Glutamatergic neuron (in vitro differentiated cells): ENCODE results near the gene POLE3. TPM values are rescaled to one million over a fixed set of nuclear protein-coding genes. Genes with fewer than 3 reads are reported as not detected.
"Not testable (repeated sequence)": the region's sequence is repeated elsewhere in the genome, so short reads cannot be mapped to it uniquely, and the experiment has no call there.

Experiments
- DNase-seq: peaks from one replicate; pipeline ENCODE4 v3.0.0; 2022
- H3K27ac Mint-ChIP-seq: one replicate; pipeline ENCODE4 v1.8.0; 2020; ENCODE audit warnings: mild to moderate bottlenecking, mixed read lengths, inconsistent platforms; ENCODE audit not compliant: unreplicated experiment
- H3K27me3 Mint-ChIP-seq: one replicate; pipeline ENCODE4 v1.8.0; 2020; ENCODE audit warnings: mild to moderate bottlenecking, moderate library complexity, mixed read lengths, inconsistent platforms; ENCODE audit not compliant: unreplicated experiment
- H3K36me3 Mint-ChIP-seq: one replicate; pipeline ENCODE4 v1.8.0; 2020; ENCODE audit warnings: mild to moderate bottlenecking, mixed read lengths, inconsistent platforms; ENCODE audit not compliant: unreplicated experiment
- H3K4me1 Mint-ChIP-seq: one replicate; pipeline ENCODE4 v1.8.0; 2020; ENCODE audit warnings: mild to moderate bottlenecking, low read depth, mixed read lengths, inconsistent platforms; ENCODE audit not compliant: unreplicated experiment
- H3K4me3 Mint-ChIP-seq: one replicate; pipeline ENCODE4 v1.8.0; 2020; ENCODE audit warnings: mild to moderate bottlenecking, mixed read lengths, inconsistent platforms; ENCODE audit not compliant: unreplicated experiment
- H3K9me3 Mint-ChIP-seq: one replicate; pipeline ENCODE4 v1.8.0; 2020; ENCODE audit warnings: mild to moderate bottlenecking, moderate library complexity, mixed read lengths, inconsistent platforms; ENCODE audit not compliant: unreplicated experiment
- CTCF ChIP-seq: fragments of 200-600 bp; sonication (generic); IDR thresholded peaks from one replicate; pipeline ENCODE4 v1.5.0; 2021; ENCODE audit not compliant: partially characterized antibody, unreplicated experiment
- total RNA-seq: library from RNA; stranded (reverse); fragmentation: NEBNext Ultra II Directional; extraction: Animal tissue kit (Norgen Biotek cat#: 25700); gene quantifications from one replicate; pipeline ENCODE4 v1.2.1, GENCODE V29; 2021; ENCODE audit not compliant: unreplicated experiment

POLE3 gene
- total RNA-seq, 1 donor from 2014 or later = 22.3 TPM

DNA sequence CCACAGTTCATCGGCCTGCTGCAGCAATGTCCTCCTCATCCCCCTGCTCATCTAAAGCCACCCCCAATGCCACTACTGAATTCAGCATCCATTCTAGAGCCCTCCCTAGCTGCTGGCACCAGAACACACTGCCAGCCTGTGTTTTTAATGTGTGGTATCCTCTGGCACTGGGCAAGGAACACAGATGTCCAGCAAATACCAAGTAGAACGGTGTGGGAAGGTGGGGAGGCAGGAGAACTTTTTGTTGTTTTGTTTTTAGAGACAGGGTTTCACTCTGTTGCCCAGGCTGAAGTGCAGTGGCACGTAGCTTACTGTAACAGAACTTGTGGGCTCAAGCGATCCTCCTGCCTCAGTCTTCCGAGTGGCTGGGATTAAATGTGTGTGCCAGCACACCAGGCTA is 38.4 kb downstream of the POLE3 start:
- no peak for DNase-seq
- no peak for TF ChIP-seq CTCF
- Mint-ChIP-seq H3K9me3 (peaks cover 5% of the 10 kb centered on the region), H3K4me1 (no peaks in the 10 kb centered on the region), H3K4me3 (no peak overlapping the region), H3K36me3 (no peaks in the 10 kb centered on the region), H3K27me3 (no peaks in the 10 kb centered on the region), H3K27ac (no peak overlapping the region)

DNA sequence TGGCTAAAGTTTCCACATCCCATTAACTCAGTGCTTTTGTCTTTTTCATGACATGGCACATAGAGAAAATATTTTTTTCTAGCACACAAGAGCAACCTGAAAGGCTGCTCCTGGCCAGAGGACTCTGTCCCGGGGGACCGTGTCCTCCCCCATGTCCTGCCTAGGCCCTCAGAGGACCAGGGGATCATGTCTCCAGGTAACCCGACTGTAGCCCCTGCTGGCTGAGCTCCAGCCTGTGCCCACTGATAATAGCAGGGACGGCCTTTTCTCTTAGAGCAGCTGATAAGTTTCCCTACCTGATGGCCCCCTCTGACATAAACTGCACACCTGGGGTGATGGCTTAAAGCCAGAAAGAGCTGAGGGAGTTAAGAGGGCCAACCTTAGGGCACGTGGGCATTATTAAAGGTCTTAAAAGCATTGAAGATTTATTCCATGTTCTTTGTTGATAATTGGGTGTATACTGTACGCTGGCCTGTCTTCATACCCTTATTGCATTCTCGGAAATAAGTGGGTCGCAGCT is 39.6 kb downstream of the POLE3 start:
- Mint-ChIP-seq H3K27me3 (no peaks in the 10 kb centered on the region), H3K27ac (no peak overlapping the region), H3K36me3 (no peaks in the 10 kb centered on the region), H3K4me1 (no peaks in the 10 kb centered on the region), H3K4me3 (no peak overlapping the region), H3K9me3 (peaks cover 5% of the 10 kb centered on the region)
- TF ChIP-seq CTCF = no peak
- DNase-seq = no peak

DNA sequence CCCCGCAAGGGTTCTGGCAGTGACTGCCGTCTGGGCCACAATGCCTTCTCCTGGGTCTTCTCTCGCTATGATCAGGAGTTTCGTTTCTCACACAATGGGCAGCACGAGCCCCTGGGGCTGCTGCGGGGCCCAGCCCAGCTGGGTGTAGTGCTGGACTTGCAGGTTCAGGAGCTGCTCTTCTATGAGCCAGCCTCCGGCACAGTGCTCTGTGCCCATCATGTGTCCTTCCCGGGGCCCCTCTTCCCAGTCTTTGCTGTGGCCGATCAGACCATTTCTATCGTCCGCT is 40.7 kb downstream of the POLE3 start:
- Mint-ChIP-seq H3K4me1 (no peaks in the 10 kb centered on the region), H3K27ac (no peak overlapping the region), H3K36me3 (no peaks in the 10 kb centered on the region), H3K9me3 (peaks cover 3% of the 10 kb centered on the region), H3K27me3 (no peaks in the 10 kb centered on the region), H3K4me3 (no peak overlapping the region)
- TF ChIP-seq CTCF = no peak
- no peak for DNase-seq

- Mint-ChIP-seq H3K4me3 (no peak overlapping the region), H3K27me3 (no peaks in the 10 kb centered on the region), H3K36me3 (no peaks in the 10 kb centered on the region), H3K9me3 (peaks cover 3% of the 10 kb centered on the region), H3K4me1 (no peaks in the 10 kb centered on the region), H3K27ac (no peak overlapping the region)
- DNase-seq = no peak
- no peak for TF ChIP-seq CTCF
Measured at GRCh38 chr9:113368982-113369854, 41.3 kb downstream of the POLE3 start.

- no peak for TF ChIP-seq CTCF
- H3K9me3 Mint-ChIP-seq = peaks cover 3% of the 10 kb centered on the region
- H3K4me3 Mint-ChIP-seq = no peak overlapping the region
- no peaks in the 10 kb centered on the region for H3K36me3 Mint-ChIP-seq
- DNase-seq = no peak
- no peak overlapping the region for H3K27ac Mint-ChIP-seq
- H3K27me3 Mint-ChIP-seq = no peaks in the 10 kb centered on the region
- H3K4me1 Mint-ChIP-seq = no peaks in the 10 kb centered on the region
Measured at GRCh38 chr9:113368348-113368981, 42.0 kb downstream of the POLE3 start.

GRCh38 chr9:113365652-113366051 is 44.8 kb downstream of the POLE3 start:
- DNase-seq, H3K27me3 Mint-ChIP-seq, H3K9me3 Mint-ChIP-seq, H3K4me1 Mint-ChIP-seq, H3K4me3 Mint-ChIP-seq, H3K36me3 Mint-ChIP-seq, H3K27ac Mint-ChIP-seq: not testable (repeated sequence)
